Mesenchymal stem cell (in vitro differentiated cells and primary cell): ENCODE results near the gene KCTD6.

Source experiments
- DNase-seq: peaks from one replicate; pipeline ENCODE4 v3.0.0-alpha.2; 2013
- H2AFZ ChIP-seq: one replicate; pipeline ENCODE4 v1.6.1; 2013; ENCODE audit warnings: low read depth, mild to moderate bottlenecking, control low read depth, inconsistent platforms, low read length, moderate library complexity
- H2AK5ac ChIP-seq: 2 replicates; pipeline ENCODE4 v1.6.1; 2013; ENCODE audit warnings: low read length, moderate library complexity, mild to moderate bottlenecking, inconsistent platforms; ENCODE audit not compliant: severe bottlenecking
- H2BK120ac ChIP-seq: one replicate; pipeline ENCODE4 v1.6.1; 2013; ENCODE audit warnings: low read depth, mild to moderate bottlenecking, inconsistent platforms, low read length, moderate library complexity
- H2BK12ac ChIP-seq, 2 experiments: one replicate each; pipeline ENCODE4 v1.6.1; 2013; ENCODE audit warnings: inconsistent platforms in 2 of 2, low read length in 2 of 2, mild to moderate bottlenecking in 2 of 2, moderate library complexity in 2 of 2, control low read depth in 1 of 2
- H2BK15ac ChIP-seq: one replicate; pipeline ENCODE4 v1.6.1; 2013; ENCODE audit warnings: mild to moderate bottlenecking, low read depth, inconsistent platforms; ENCODE audit not compliant: poor library complexity, severe bottlenecking
- H2BK5ac ChIP-seq: 2 replicates; pipeline ENCODE4 v1.6.1; 2013; ENCODE audit warnings: low read depth, mild to moderate bottlenecking, low read length, control low read depth, inconsistent platforms; ENCODE audit not compliant: poor library complexity, severe bottlenecking
- H3K14ac ChIP-seq, 2 experiments: one replicate each; pipeline ENCODE4 v1.6.1; 2013; ENCODE audit warnings: inconsistent platforms in 2 of 2, low read length in 2 of 2, control low read depth in 1 of 2, mild to moderate bottlenecking in 1 of 2, moderate library complexity in 1 of 2
- H3K18ac ChIP-seq, 2 experiments: one replicate each; pipeline ENCODE4 v1.6.1; 2013; ENCODE audit warnings: inconsistent platforms in 2 of 2, low read length in 2 of 2, control low read depth in 1 of 2, low read depth in 1 of 2, mild to moderate bottlenecking in 1 of 2
- H3K23ac ChIP-seq, 2 experiments: one replicate each; pipeline ENCODE4 v1.6.1; 2013; ENCODE audit warnings: inconsistent platforms in 2 of 2, low read length in 2 of 2, mild to moderate bottlenecking in 2 of 2, moderate library complexity in 2 of 2, control low read depth in 1 of 2
- H3K27ac ChIP-seq: 2 replicates; pipeline ENCODE4 v1.5.1; 2013; ENCODE audit warnings: mild to moderate bottlenecking, moderate library complexity, low read length, control low read depth, inconsistent platforms; ENCODE audit not compliant: poor library complexity, severe bottlenecking
- H3K27me3 ChIP-seq, 2 experiments: 2 replicates each; pipeline versions ENCODE4 v1.6.1 to v1.7.0; 2013; ENCODE audit warnings: low read length in 2 of 2, mild to moderate bottlenecking in 2 of 2, moderate library complexity in 2 of 2, control low read depth in 1 of 2, inconsistent platforms in 1 of 2; ENCODE audit not compliant: control insufficient read depth in 1 of 2, insufficient read depth in 1 of 2
- H3K36me3 ChIP-seq, 2 experiments: 2 replicates each; pipeline versions ENCODE4 v1.6.1 to v1.7.0; 2013; ENCODE audit warnings: low read length in 2 of 2, control low read depth in 1 of 2, inconsistent platforms in 1 of 2, low read depth in 1 of 2, mild to moderate bottlenecking in 1 of 2; ENCODE audit not compliant: insufficient read depth in 2 of 2, control insufficient read depth in 1 of 2
- H3K4ac ChIP-seq, 2 experiments: one replicate each; pipeline ENCODE4 v1.6.1; 2013; ENCODE audit warnings: inconsistent platforms in 2 of 2, low read length in 2 of 2, mild to moderate bottlenecking in 2 of 2, moderate library complexity in 2 of 2, control low read depth in 1 of 2, low read depth in 1 of 2
- H3K4me1 ChIP-seq: 2 replicates; pipeline ENCODE4 v1.6.1; 2013; ENCODE audit warnings: low read depth, low read length, control low read depth; ENCODE audit not compliant: control insufficient read depth, insufficient read depth
- H3K4me2 ChIP-seq: 2 replicates; pipeline ENCODE4 v1.6.1; 2013; ENCODE audit warnings: low read length, mild to moderate bottlenecking, inconsistent platforms; ENCODE audit not compliant: poor library complexity, severe bottlenecking
- H3K4me3 ChIP-seq, 2 experiments: 2 replicates each; pipeline versions ENCODE4 v1.5.1 to v1.7.0; 2013; ENCODE audit warnings: low read length in 2 of 2, mild to moderate bottlenecking in 2 of 2, control low read depth in 1 of 2, low read depth in 1 of 2; ENCODE audit not compliant: insufficient read depth in 1 of 2
- H3K79me1 ChIP-seq: replicated peaks from 2 replicates; pipeline ENCODE4 v1.6.1; 2013; ENCODE audit warnings: mild to moderate bottlenecking, control low read depth, low read length, inconsistent platforms; ENCODE audit not compliant: poor library complexity, severe bottlenecking
- H3K9ac ChIP-seq: 2 replicates; pipeline ENCODE4 v1.7.0; 2013; ENCODE audit warnings: mild to moderate bottlenecking, low read length, moderate library complexity
- H3K9me3 ChIP-seq: 2 replicates; pipeline ENCODE4 v1.7.0; 2013; ENCODE audit warnings: mild to moderate bottlenecking, low read length; ENCODE audit not compliant: control insufficient read depth
- H4K8ac ChIP-seq: one replicate; pipeline ENCODE4 v1.6.1; 2013; ENCODE audit warnings: inconsistent platforms, mild to moderate bottlenecking, low read length, moderate library complexity
- H4K91ac ChIP-seq: one replicate; pipeline ENCODE4 v1.6.1; 2013; ENCODE audit warnings: mild to moderate bottlenecking, low read length, inconsistent platforms
- WGBS: methylation state at CpG from one replicate; pipeline ENCODE4 v1.1.7; 2013; ENCODE audit warnings: mixed read lengths; 5-methylcytosine and 5-hydroxymethylcytosine counted together

Gene KCTD6

GRCh38 chr3:58474348-58474911 is 17.5 kb upstream of the KCTD6 start:
- H3K4me3 ChIP-seq: no peak overlapping the region
- H3K14ac ChIP-seq: no peak overlapping the region
- H2AFZ ChIP-seq: no peak overlapping the region
- no peak overlapping the region for H3K4me2 ChIP-seq
- no peak overlapping the region for H2BK120ac ChIP-seq
- no peaks in the 10 kb centered on the region for H3K79me1 ChIP-seq
- no peak overlapping the region for H3K27ac ChIP-seq
- H3K27me3 ChIP-seq: peaks cover 0 to 10% of the 10 kb centered on the region in 2 experiments
- no peak overlapping the region for H3K18ac ChIP-seq
- WGBS: 60% methylated on average over 1 of the region's 1 CpG
- no peak overlapping the region for H2BK15ac ChIP-seq
- H2BK12ac ChIP-seq: no peak overlapping the region
- H4K8ac ChIP-seq: no peak overlapping the region
- peaks cover 17% of the 10 kb centered on the region for H3K4me1 ChIP-seq
- no peak overlapping the region for H2BK5ac ChIP-seq
- H3K9ac ChIP-seq: no peak overlapping the region
- no peak overlapping the region for H2AK5ac ChIP-seq
- H3K9me3 ChIP-seq: peaks cover 6% of the 10 kb centered on the region
- no peak for DNase-seq
- H3K23ac ChIP-seq: no peak overlapping the region
- H3K36me3 ChIP-seq: no peaks in the 10 kb centered on the region
- no peak overlapping the region for H4K91ac ChIP-seq
- H3K4ac ChIP-seq: no peak overlapping the region

DNA sequence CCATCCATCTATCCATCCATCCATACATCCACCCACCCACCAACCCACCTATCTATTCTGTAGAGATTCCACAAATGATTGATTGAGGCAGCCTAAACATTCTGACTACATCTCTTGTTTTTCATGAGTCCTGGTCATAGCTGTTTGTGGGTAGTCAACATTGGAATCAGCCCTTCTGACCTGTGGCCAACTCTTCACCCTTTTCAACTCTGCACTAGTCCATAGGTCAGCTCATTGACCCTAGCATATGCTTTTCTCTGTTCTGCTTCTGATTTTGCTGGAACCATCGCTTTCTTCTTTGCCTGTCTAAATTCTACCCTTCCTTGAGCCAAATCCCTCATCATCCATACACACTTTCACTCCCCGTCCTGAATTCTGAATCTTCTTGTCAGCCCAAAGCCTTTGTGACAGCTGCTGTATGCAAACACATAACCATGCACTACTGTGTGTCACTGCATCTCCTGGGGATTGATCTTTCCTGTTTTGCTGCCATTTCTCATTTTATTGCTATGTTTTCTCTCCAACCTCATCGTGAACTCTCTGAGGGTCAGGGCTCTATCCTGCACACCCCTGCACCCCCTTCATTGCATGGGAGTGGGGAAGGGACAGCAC is 16.8 kb upstream of the KCTD6 start:
- H4K91ac ChIP-seq: no peak overlapping the region
- no peak overlapping the region for H3K4me3 ChIP-seq
- no peak overlapping the region for H2AK5ac ChIP-seq
- no peak overlapping the region for H3K27ac ChIP-seq
- no peak overlapping the region for H3K18ac ChIP-seq
- H3K9ac ChIP-seq: no peak overlapping the region
- H3K36me3 ChIP-seq: no peaks in the 10 kb centered on the region
- H3K27me3 ChIP-seq: peaks cover 0 to 10% of the 10 kb centered on the region in 2 experiments
- H3K14ac ChIP-seq: no peak overlapping the region
- H3K4me1 ChIP-seq: peaks cover 16% of the 10 kb centered on the region
- no peak overlapping the region for H2BK12ac ChIP-seq
- WGBS: 61% methylated on average over 3 of the region's 3 CpGs
- no peak overlapping the region for H3K4me2 ChIP-seq
- H3K9me3 ChIP-seq: peaks cover 6% of the 10 kb centered on the region
- H3K23ac ChIP-seq: no peak overlapping the region
- no peak overlapping the region for H2BK120ac ChIP-seq
- H2AFZ ChIP-seq: no peak overlapping the region
- no peak overlapping the region for H2BK5ac ChIP-seq
- no peak overlapping the region for H2BK15ac ChIP-seq
- H4K8ac ChIP-seq: no peak overlapping the region
- H3K4ac ChIP-seq: no peak overlapping the region
- DNase-seq: no peak
- H3K79me1 ChIP-seq: no peaks in the 10 kb centered on the region

GRCh38 chr3:58478781-58479180 is 13.1 kb upstream of the KCTD6 start:
- no peak overlapping the region for H3K4me3 ChIP-seq
- H4K91ac ChIP-seq: no peak overlapping the region
- H3K4me2 ChIP-seq: no peak overlapping the region
- no peak overlapping the region for H3K18ac ChIP-seq
- H2AK5ac ChIP-seq: no peak overlapping the region
- no peak overlapping the region for H2BK12ac ChIP-seq
- no peak for DNase-seq
- H4K8ac ChIP-seq: no peak overlapping the region
- no peaks in the 10 kb centered on the region for H3K79me1 ChIP-seq
- peaks cover 0 to 11% of the 10 kb centered on the region in 2 experiments for H3K27me3 ChIP-seq
- no peak overlapping the region for H2AFZ ChIP-seq
- no peak overlapping the region for H3K27ac ChIP-seq
- H3K9ac ChIP-seq: no peak overlapping the region
- H2BK5ac ChIP-seq: no peak overlapping the region
- peaks cover 6% of the 10 kb centered on the region for H3K9me3 ChIP-seq
- WGBS: 86% methylated on average over 2 of the region's 2 CpGs
- no peak overlapping the region for H2BK15ac ChIP-seq
- H2BK120ac ChIP-seq: no peak overlapping the region
- H3K23ac ChIP-seq: no peak overlapping the region
- H3K36me3 ChIP-seq: no peaks in the 10 kb centered on the region
- H3K4ac ChIP-seq: no peak overlapping the region
- no peaks in the 10 kb centered on the region for H3K4me1 ChIP-seq
- H3K14ac ChIP-seq: no peak overlapping the region

DNA sequence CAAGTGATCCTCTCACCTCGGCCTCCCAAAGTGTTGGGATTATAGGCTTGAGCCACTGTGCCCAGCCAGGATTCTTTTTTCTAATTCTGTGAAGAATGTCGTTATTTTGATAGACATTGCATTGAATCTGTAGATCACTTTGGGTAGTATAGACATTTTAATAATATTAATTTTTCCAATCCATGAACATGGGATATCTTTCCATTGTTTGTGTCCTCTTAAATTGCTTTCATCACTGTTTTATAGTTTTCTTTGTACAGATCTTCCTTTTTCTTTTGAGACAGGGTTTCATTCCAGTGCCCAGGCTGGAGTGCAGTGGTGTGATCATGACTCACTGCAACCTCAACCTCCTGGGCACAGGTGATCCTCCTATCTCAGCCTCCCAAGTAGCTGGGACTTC is 11.6 kb upstream of the KCTD6 start:
- Histone ChIP-seq H3K4me3 (no peak overlapping the region), H3K4me1 (no peaks in the 10 kb centered on the region), H3K9me3 (peaks cover 6% of the 10 kb centered on the region), H3K36me3 (no peaks in the 10 kb centered on the region), H2AK5ac (no peak overlapping the region), H3K14ac (no peak overlapping the region), H2BK15ac (no peak overlapping the region), H3K27me3 (peaks cover 0 to 9% of the 10 kb centered on the region in 2 experiments), H3K4me2 (no peak overlapping the region), H3K9ac (no peak overlapping the region), H2BK5ac (no peak overlapping the region), H3K23ac (no peak overlapping the region), H3K27ac (no peak overlapping the region), H3K4ac (no peak overlapping the region), H3K79me1 (no peaks in the 10 kb centered on the region), H2BK12ac (no peak overlapping the region), H2BK120ac (no peak overlapping the region), H4K8ac (no peak overlapping the region), H2AFZ (no peak overlapping the region), H4K91ac (no peak overlapping the region), H3K18ac (no peak overlapping the region)
- WGBS: 87% methylated on average over 1 of the region's 2 CpGs
- no peak for DNase-seq
